B cell (primary cell): ENCODE results near the gene NDFIP1. TPM values are rescaled to one million over a fixed set of nuclear protein-coding genes. Genes with fewer than 3 reads are reported as not detected.

Experiments used
- ATAC-seq: fragments of 200-7000 bp; cut with Tn5 transposase; one replicate; pipeline ENCODE4 v1.10.0; 2021; ENCODE audit warnings: low read depth, mild to moderate bottlenecking, moderate number of reproducible peaks, moderate library complexity
- CTCF ChIA-PET: fragments of 350-600 bp; sonication (Branson Sonifier 250); formaldehyde crosslinking; loops from one replicate; lab custom pipeline; 2021; ENCODE audit warnings: antibody characterized with exemption, inconsistent platforms; lab: Charles Lee
- POLR2A ChIA-PET: fragments of 350-600 bp; sonication (Branson Sonifier 250); formaldehyde crosslinking; loops from one replicate; lab custom pipeline; 2021; ENCODE audit warnings: antibody characterized with exemption; lab: Charles Lee
- DNase-seq: peaks from one replicate; pipeline ENCODE4 v3.0.0; 2013
- H2AFZ ChIP-seq: 2 replicates; pipeline ENCODE4 v1.6.1; 2012; ENCODE audit warnings: mild to moderate bottlenecking, low read depth, low read length; ENCODE audit not compliant: insufficient read depth, poor library complexity, severe bottlenecking
- H3K27ac ChIP-seq, 2 donors: 1 replicate in 1 of 2; 2 replicates in 1 of 2; pipeline ENCODE4 v1.5.1; 2012 to 2013; ENCODE audit warnings: low read length in 2 of 2, mild to moderate bottlenecking in 2 of 2, moderate library complexity in 1 of 2
- H3K27me3 ChIP-seq, 4 experiments: fragments of 200-600 bp in 1 of 4; sonication (generic) in 1 of 4; replicated peaks in 1 of 4; 1 replicate in 2 of 4; 2 replicates in 2 of 4; pipeline versions ENCODE4 v1.6.1 to v1.7.0; 2013 to 2016; ENCODE audit warnings: low read length in 3 of 4, mild to moderate bottlenecking in 2 of 4, mixed read lengths in 1 of 4, moderate library complexity in 1 of 4; ENCODE audit not compliant: insufficient read depth in 4 of 4, control insufficient read depth in 3 of 4; ENCODE audit errors: control extremely low read depth in 1 of 4
- H3K36me3 ChIP-seq, 2 experiments: replicated peaks in 1 of 2; 1 replicate in 1 of 2; 2 replicates in 1 of 2; pipeline versions ENCODE4 v1.6.1 to v1.7.1; 2013; ENCODE audit warnings: low read length in 1 of 2; ENCODE audit not compliant: insufficient read depth in 2 of 2, control insufficient read depth in 1 of 2; ENCODE audit errors: control extremely low read depth in 1 of 2, extremely low read depth in 1 of 2
- H3K4me1 ChIP-seq, 2 donors: fragments of 200-600 bp in 1 of 2; sonication (generic) in 1 of 2; 1 replicate in 1 of 2; 2 replicates in 1 of 2; pipeline versions ENCODE4 v1.5.1 to v1.6.1; 2013 to 2017; ENCODE audit warnings: low read length in 2 of 2; ENCODE audit not compliant: control insufficient read depth in 2 of 2, insufficient read depth in 2 of 2
- H3K4me2 ChIP-seq: replicated peaks from 2 replicates; pipeline ENCODE3; 2012; ENCODE audit warnings: mild to moderate bottlenecking, low read depth, low read length; ENCODE audit not compliant: poor library complexity, severe bottlenecking
- H3K4me3 ChIP-seq, 5 experiments: fragments of 200-600 bp in 1 of 5; sonication (generic) in 1 of 5; 1 replicate in 3 of 5; 2 replicates in 2 of 5; pipeline versions ENCODE4 v1.5.1 to v1.7.0; 2011 to 2016; ENCODE audit warnings: low read length in 4 of 5, mild to moderate bottlenecking in 4 of 5, low read depth in 2 of 5, control low read depth in 1 of 5, moderate library complexity in 1 of 5; ENCODE audit not compliant: insufficient read depth in 1 of 5; ENCODE audit errors: control extremely low read depth in 1 of 5, extremely low read depth in 1 of 5
- H3K79me2 ChIP-seq: fragments of 200-600 bp; sonication (generic); one replicate; pipeline ENCODE4 v1.6.0; 2016; ENCODE audit warnings: low read length; ENCODE audit not compliant: control insufficient read depth, insufficient read depth
- H3K9ac ChIP-seq: fragments of 200-600 bp; sonication (generic); 2 replicates; pipeline ENCODE4 v1.6.1; 2017; ENCODE audit warnings: mild to moderate bottlenecking, low read length, moderate library complexity
- H3K9me3 ChIP-seq, 3 donors: one replicate each; pipeline versions ENCODE4 v1.6.1 to v1.7.1; 2013; ENCODE audit warnings: low read length in 2 of 3; ENCODE audit not compliant: control insufficient read depth in 2 of 3, insufficient read depth in 1 of 3; ENCODE audit errors: control extremely low read depth in 1 of 3
- H4K20me1 ChIP-seq: 2 replicates; pipeline ENCODE4 v1.6.0; 2012; ENCODE audit warnings: mild to moderate bottlenecking, low read length; ENCODE audit not compliant: insufficient read depth, control insufficient read depth, poor library complexity, severe bottlenecking
- H3K27ac Mint-ChIP-seq: one replicate; pipeline ENCODE4 v1.8.0; 2021; ENCODE audit warnings: mixed read lengths
- H3K27me3 Mint-ChIP-seq: one replicate; pipeline ENCODE4 v1.8.0; 2021; ENCODE audit warnings: mixed read lengths
- H3K4me1 Mint-ChIP-seq: one replicate; pipeline ENCODE4 v1.8.0; 2021; ENCODE audit warnings: mixed read lengths
- H3K4me3 Mint-ChIP-seq: one replicate; pipeline ENCODE4 v1.8.0; 2021; ENCODE audit warnings: mixed read lengths
- H3K9me3 Mint-ChIP-seq: one replicate; pipeline ENCODE4 v1.8.0; 2022; ENCODE audit warnings: mixed read lengths; ENCODE audit not compliant: insufficient read depth
- CTCF ChIP-seq: fragments of 200-600 bp; IDR thresholded peaks from one replicate; pipeline ENCODE4 v1.8.0; 2022; ENCODE audit warnings: antibody characterized with exemption, mild to moderate bottlenecking
- EZH2 ChIP-seq: IDR thresholded peaks from 2 replicates; pipeline ENCODE4 v1.6.1; 2012; ENCODE audit warnings: borderline replicate concordance, low read depth, mild to moderate bottlenecking, moderate library complexity, low read length; ENCODE audit not compliant: insufficient read depth, poor library complexity, severe bottlenecking
- WGBS: methylation state at CpG from one replicate; pipeline ENCODE4 v1.1.5; 2013; ENCODE audit warnings: missing lambda C conversion rate; ENCODE audit not compliant: insufficient coverage; 5-methylcytosine and 5-hydroxymethylcytosine counted together
- intact Hi-C: fragments of 100-400 bp; cut with micrococcal nuclease; formaldehyde crosslinking; loops from one replicate; pipeline ENCODE4 v1.10.0; 2022
- polyA plus RNA-seq: library from polyadenylated mRNA; depleted of rRNA; stranded (reverse); fragments of >200 nt; gene quantifications from 2 replicates; pipeline ENCODE4 v1.2.3, GENCODE V29; 2012
- total RNA-seq, 2 donors: library from RNA; stranded (reverse); fragments of 120-200 nt in 1 of 2; gene quantifications; 1 replicate in 1 of 2; 2 replicates in 1 of 2; pipeline versions ENCODE4 v1.2.3 to v1.2.4, GENCODE V29; 2013 to 2022

The NDFIP1 gene
- total and polyA plus RNA-seq, 2 donors (not counting 1 experiment from before 2014, with no cell fraction given), result 10.6 to 34.6 TPM

- ChIA-PET POLR2A (no interaction called here), CTCF (interaction anchor here (0.5 to 1.8 kb wide), 7 partner anchors 36 to 677 kb away, joined by 3 to 8 read pairs (median 3); partner anchors contain the start of gene RNF14)
- DNase-seq, result peak; percentile 9
- Mint-ChIP-seq H3K27ac (peak overlapping the region; percentile 93), H3K27me3 (peaks cover 2% of the 10 kb centered on the region), H3K4me1 (peaks cover 28% of the 10 kb centered on the region), H3K4me3 (peak overlapping the region; percentile 92), H3K9me3 (no peaks in the 10 kb centered on the region)
- H3K27me3 ChIP-seq, result no peaks in the 10 kb centered on the region
- H3K9ac ChIP-seq, result peak overlapping the region; percentile 91
- H3K4me3 ChIP-seq, result peak overlapping the region in 4 of 5 experiments; percentile 7 to 87 (median 74)
- no peak for ATAC-seq
- peaks cover 40% of the 10 kb centered on the region for H3K79me2 ChIP-seq
- TF ChIP-seq EZH2 (no peak), CTCF (no peak)
- H4K20me1 ChIP-seq, result peaks cover 5% of the 10 kb centered on the region
- 85% methylated on average over 6 of the region's 11 CpGs for WGBS
- H3K4me1 ChIP-seq, result peaks cover 14 to 17% of the 10 kb centered on the region in 2 donors
- intact Hi-C loops, result loop anchor here (1.0 to 10.0 kb wide), 7 partner anchors 37 to 1416 kb away; partner anchors contain the start of genes DELE1, FCHSD1, HARS1 and HARS2
- no peaks in the 10 kb centered on the region for H3K9me3 ChIP-seq
- no peaks in the 10 kb centered on the region for H3K36me3 ChIP-seq
- H3K27ac ChIP-seq, result peak overlapping the region; percentile 42 to 83
- H3K4me2 ChIP-seq, result peak overlapping the region; percentile 79
- H2AFZ ChIP-seq, result peak overlapping the region; percentile 83
These were observed 695 bp upstream of the NDFIP1 start for GRCh38 chr5:142107736-142108431.
